Rectal smooth muscle tissue (tissue), 1 donor: Measurements from ENCODE around the gene PKP4.

Experiments used
- H3K27ac ChIP-seq: one replicate; pipeline ENCODE4 v1.7.0; 2013; ENCODE audit warnings: low read depth, low read length, inconsistent platforms
- H3K27me3 ChIP-seq: one replicate; pipeline ENCODE4 v1.7.0; 2013; ENCODE audit warnings: low read length; ENCODE audit not compliant: control insufficient read depth, insufficient read depth
- H3K36me3 ChIP-seq: one replicate; pipeline ENCODE4 v1.7.0; 2013; ENCODE audit warnings: low read length; ENCODE audit not compliant: control insufficient read depth, insufficient read depth
- H3K4me1 ChIP-seq: one replicate; pipeline ENCODE4 v1.7.0; 2013; ENCODE audit warnings: low read length; ENCODE audit not compliant: control insufficient read depth, insufficient read depth
- H3K4me3 ChIP-seq: one replicate; pipeline ENCODE4 v1.7.0; 2013; ENCODE audit warnings: low read length
- H3K9ac ChIP-seq: one replicate; pipeline ENCODE4 v1.7.0; 2013; ENCODE audit warnings: low read length

PKP4 gene

GRCh38 chr2:158633261-158633660, 176.5 kb downstream of the PKP4 start:
- Histone ChIP-seq H3K4me3 (no peak overlapping the region), H3K27ac (no peak overlapping the region), H3K4me1 (no peaks in the 10 kb centered on the region), H3K36me3 (peaks cover 9% of the 10 kb centered on the region), H3K9ac (no peak overlapping the region), H3K27me3 (no peaks in the 10 kb centered on the region)

GRCh38 chr2:158634627-158635026, 177.9 kb downstream of the PKP4 start:
- Histone ChIP-seq H3K4me3 (no peak overlapping the region), H3K4me1 (no peaks in the 10 kb centered on the region), H3K27ac (no peak overlapping the region), H3K36me3 (peaks cover 9% of the 10 kb centered on the region), H3K9ac (no peak overlapping the region), H3K27me3 (no peaks in the 10 kb centered on the region)

- H3K27ac ChIP-seq: no peak overlapping the region
- no peak overlapping the region for H3K4me3 ChIP-seq
- no peaks in the 10 kb centered on the region for H3K4me1 ChIP-seq
- H3K36me3 ChIP-seq: peaks cover 9% of the 10 kb centered on the region
- H3K27me3 ChIP-seq: no peaks in the 10 kb centered on the region
- no peak overlapping the region for H3K9ac ChIP-seq
These were observed 179.3 kb downstream of the PKP4 start for GRCh38 chr2:158635961-158636601.

GRCh38 chr2:158637357-158637756, 180.6 kb downstream of the PKP4 start:
- H3K27me3 ChIP-seq: no peaks in the 10 kb centered on the region
- H3K9ac ChIP-seq: no peak overlapping the region
- H3K36me3 ChIP-seq: peaks cover 5% of the 10 kb centered on the region
- no peak overlapping the region for H3K4me3 ChIP-seq
- no peaks in the 10 kb centered on the region for H3K4me1 ChIP-seq
- no peak overlapping the region for H3K27ac ChIP-seq

- H3K4me3 ChIP-seq: no peak overlapping the region
- H3K27me3 ChIP-seq: no peaks in the 10 kb centered on the region
- no peak overlapping the region for H3K9ac ChIP-seq
- peaks cover 3% of the 10 kb centered on the region for H3K36me3 ChIP-seq
- H3K27ac ChIP-seq: no peak overlapping the region
- no peaks in the 10 kb centered on the region for H3K4me1 ChIP-seq
These were observed 187.4 kb downstream of the PKP4 start for GRCh38 chr2:158644139-158644538.

GRCh38 chr2:158645299-158645698, 188.5 kb downstream of the PKP4 start:
- no peaks in the 10 kb centered on the region for H3K27me3 ChIP-seq

GRCh38 chr2:158647436-158648231, 190.9 kb downstream of the PKP4 start:
- no peak overlapping the region for H3K27ac ChIP-seq
- H3K4me3 ChIP-seq: no peak overlapping the region
- H3K9ac ChIP-seq: no peak overlapping the region
- peaks cover 4% of the 10 kb centered on the region for H3K36me3 ChIP-seq
- no peaks in the 10 kb centered on the region for H3K27me3 ChIP-seq
- no peaks in the 10 kb centered on the region for H3K4me1 ChIP-seq

More at GRCh38 chr2:158645299-158645698, 188.5 kb downstream of the PKP4 start:
- no peak overlapping the region for H3K27ac ChIP-seq
- peaks cover 3% of the 10 kb centered on the region for H3K36me3 ChIP-seq
- no peaks in the 10 kb centered on the region for H3K4me1 ChIP-seq
- no peak overlapping the region for H3K9ac ChIP-seq
- no peak overlapping the region for H3K4me3 ChIP-seq

GRCh38 chr2:158649846-158650245, 193.1 kb downstream of the PKP4 start:
- Histone ChIP-seq H3K27ac (no peak overlapping the region), H3K9ac (no peak overlapping the region), H3K4me3 (no peak overlapping the region), H3K36me3 (peaks cover 6% of the 10 kb centered on the region), H3K27me3 (no peaks in the 10 kb centered on the region), H3K4me1 (no peaks in the 10 kb centered on the region)

GRCh38 chr2:158650646-158651357, 194.1 kb downstream of the PKP4 start:
- Histone ChIP-seq H3K36me3 (peaks cover 3% of the 10 kb centered on the region), H3K4me1 (no peaks in the 10 kb centered on the region), H3K27ac (no peak overlapping the region), H3K9ac (no peak overlapping the region), H3K27me3 (no peaks in the 10 kb centered on the region), H3K4me3 (no peak overlapping the region)

GRCh38 chr2:158651358-158652057, 194.8 kb downstream of the PKP4 start:
- H3K4me3 ChIP-seq: no peak overlapping the region
- H3K27ac ChIP-seq: no peak overlapping the region
- H3K9ac ChIP-seq: no peak overlapping the region
- peaks cover 3% of the 10 kb centered on the region for H3K36me3 ChIP-seq
- no peaks in the 10 kb centered on the region for H3K27me3 ChIP-seq
- no peaks in the 10 kb centered on the region for H3K4me1 ChIP-seq

- peaks cover 3% of the 10 kb centered on the region for H3K36me3 ChIP-seq
- no peak overlapping the region for H3K9ac ChIP-seq
- no peaks in the 10 kb centered on the region for H3K4me1 ChIP-seq
- H3K27ac ChIP-seq: no peak overlapping the region
- H3K4me3 ChIP-seq: no peak overlapping the region
- no peaks in the 10 kb centered on the region for H3K27me3 ChIP-seq
These were observed 198.9 kb downstream of the PKP4 start for GRCh38 chr2:158655628-158656027.
